ENCODE measurements around the gene RNF182.

DNA sequence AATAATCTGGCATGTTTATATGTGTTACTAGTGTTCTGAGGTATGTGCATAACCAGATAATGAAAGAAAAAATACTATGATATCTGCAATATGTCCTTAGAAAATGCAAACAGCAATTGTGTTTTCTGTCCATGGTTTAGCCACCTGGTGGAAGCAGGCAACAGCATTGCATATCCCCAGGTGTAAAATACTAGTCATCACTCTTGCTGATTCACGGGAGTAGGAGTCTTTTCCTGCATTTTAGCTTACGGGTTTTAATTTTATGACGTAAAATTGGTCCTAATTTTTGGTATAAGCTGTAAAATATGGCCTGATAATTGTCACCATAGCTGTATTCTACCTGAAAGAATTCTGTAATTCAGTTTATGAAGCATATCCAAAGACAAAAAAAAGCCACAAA, 2.5 kb downstream of the RNF182 start:
- TF ChIP-seq, protein P1, sequence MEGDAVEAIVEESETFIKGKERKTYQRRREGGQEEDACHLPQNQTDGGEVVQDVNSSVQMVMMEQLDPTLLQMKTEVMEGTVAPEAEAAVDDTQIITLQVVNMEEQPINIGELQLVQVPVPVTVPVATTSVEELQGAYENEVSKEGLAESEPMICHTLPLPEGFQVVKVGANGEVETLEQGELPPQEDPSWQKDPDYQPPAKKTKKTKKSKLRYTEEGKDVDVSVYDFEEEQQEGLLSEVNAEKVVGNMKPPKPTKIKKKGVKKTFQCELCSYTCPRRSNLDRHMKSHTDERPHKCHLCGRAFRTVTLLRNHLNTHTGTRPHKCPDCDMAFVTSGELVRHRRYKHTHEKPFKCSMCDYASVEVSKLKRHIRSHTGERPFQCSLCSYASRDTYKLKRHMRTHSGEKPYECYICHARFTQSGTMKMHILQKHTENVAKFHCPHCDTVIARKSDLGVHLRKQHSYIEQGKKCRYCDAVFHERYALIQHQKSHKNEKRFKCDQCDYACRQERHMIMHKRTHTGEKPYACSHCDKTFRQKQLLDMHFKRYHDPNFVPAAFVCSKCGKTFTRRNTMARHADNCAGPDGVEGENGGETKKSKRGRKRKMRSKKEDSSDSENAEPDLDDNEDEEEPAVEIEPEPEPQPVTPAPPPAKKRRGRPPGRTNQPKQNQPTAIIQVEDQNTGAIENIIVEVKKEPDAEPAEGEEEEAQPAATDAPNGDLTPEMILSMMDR (IDR thresholded peaks at IDR 0.05; ENCODE audit: low read depth, low read length) = no peak; the same call in 1 of the 2 replicates
- no peak for TF ChIP-seq EZH2phosphoT487 (IDR thresholded peaks at IDR 0.05; ENCODE audit: low read depth)

Measured in OCI-LY3 (cell line).